HepG2 (cell line): ENCODE data around the gene ENTHD1.

ENCODE experiments used
- NCOR1 ChIP-seq: fragments of 200-600 bp; sonication (generic); IDR thresholded peaks from 2 replicates; pipeline ENCODE4 v1.7.0; 2017; ENCODE audit warnings: antibody characterized with exemption, low read length, borderline replicate concordance
- RAD21 ChIP-seq: fragments of 450-650 bp; formaldehyde crosslinking; IDR thresholded peaks from 2 replicates; pipeline ENCODE4 v1.5.0; 2020; ENCODE audit warnings: mild to moderate bottlenecking
- RBAK ChIP-seq: sonication (generic); formaldehyde crosslinking; IDR thresholded peaks from 2 replicates; pipeline ENCODE4 v1.5.1; 2020; ENCODE audit warnings: mild to moderate bottlenecking, missing genetic modification reagents
- ZSCAN25 ChIP-seq: sonication (generic); formaldehyde crosslinking; IDR thresholded peaks from 2 replicates; pipeline ENCODE4 v1.8.0; 2022; ENCODE audit warnings: mild to moderate bottlenecking, missing genetic modification reagents

DNA sequence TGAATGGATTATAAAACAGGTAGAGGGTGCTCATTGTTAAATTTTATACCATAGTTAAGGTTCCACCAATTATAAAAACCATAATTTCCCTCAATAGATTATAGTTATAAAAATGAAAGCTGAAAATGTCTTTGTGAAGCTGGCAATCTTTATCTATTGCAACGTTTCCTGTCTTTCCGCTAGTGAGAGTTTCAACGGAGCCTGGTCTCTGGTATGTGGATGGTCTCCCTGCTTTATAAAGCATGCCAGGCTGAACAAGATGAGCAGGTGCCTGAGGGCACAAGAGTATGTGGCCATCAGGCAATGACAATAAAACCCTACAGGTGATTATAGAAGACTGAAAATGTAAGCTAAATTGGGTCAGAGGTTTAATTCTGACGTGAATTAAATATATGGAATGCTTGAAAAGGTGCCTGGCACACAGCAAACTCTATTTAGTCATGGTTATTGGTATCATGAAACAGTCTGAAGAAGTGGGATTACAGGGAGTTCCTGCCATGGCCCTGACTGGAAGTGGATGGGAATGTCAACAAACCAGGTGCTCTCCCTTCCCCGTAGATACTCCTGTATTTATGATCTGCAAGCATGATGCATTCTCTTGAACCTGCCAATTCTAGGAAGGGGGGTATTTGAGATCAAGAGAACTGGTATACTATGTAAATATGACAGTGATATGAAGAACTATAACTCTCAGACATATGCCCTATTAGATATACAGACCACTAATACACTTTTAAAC, 115.7 kb downstream of the ENTHD1 start:
- TF ChIP-seq RAD21 (CRISPR knock-in tag) = no peak
- TF ChIP-seq ZSCAN25 = no peak
- TF ChIP-seq NCOR1 = no peak
- TF ChIP-seq RBAK = no peak
